ENCODE measurements around the gene SPEF1. TPM values are rescaled to one million over a fixed set of nuclear protein-coding genes. Genes with fewer than 3 reads are reported as not detected.
A peak's percentile ranks its signal among the peaks of the same experiment; 100 is the strongest.

The SPEF1 gene
- total and polyA plus RNA-seq, 2 experiments from 2014 or later, result 0.63 TPM; not detected in 1

GRCh38 chr20:3815703-3816315 is 34.6 kb upstream of the SPEF1 start:
- Histone ChIP-seq H4K20me1 (ENCODE audit: insufficient read depth, poor library complexity, severe bottlenecking) (no peaks in the 10 kb centered on the region), H3K4me1 (ENCODE audit: insufficient read depth) (peaks cover 37% of the 10 kb centered on the region), H3K9me2 (replicated peaks; ENCODE audit: insufficient read depth) (no peaks in the 10 kb centered on the region), H3K9me3 (ENCODE audit: low read depth) (no peaks in the 10 kb centered on the region), H3K36me3 (replicated peaks; ENCODE audit: insufficient read depth, low read depth) (no peaks in the 10 kb centered on the region), H3K79me2 (no peaks in the 10 kb centered on the region), H3K4me2 (no peak overlapping the region), H3K4me3 (no peak overlapping the region), H2AFZ (no peak overlapping the region), H3K27me3 (no peaks in the 10 kb centered on the region), H3K27ac (no peak overlapping the region)
- no peak for TF ChIP-seq EZH2 (IDR thresholded peaks at IDR 0.05; ENCODE audit: borderline replicate concordance)
- WGBS (ENCODE audit: low lambda C conversion rate, missing lambda C conversion rate), result 78% methylated on average over 9 of the region's 9 CpGs
- DNase-seq (ENCODE audit: low spot score), result no peak

GRCh38 chr20:3814928-3815495 is 33.8 kb upstream of the SPEF1 start:
- Histone ChIP-seq H3K27ac (no peak overlapping the region), H2AFZ (no peak overlapping the region), H3K36me3 (replicated peaks; ENCODE audit: insufficient read depth, low read depth) (no peaks in the 10 kb centered on the region), H3K4me2 (no peak overlapping the region), H4K20me1 (ENCODE audit: insufficient read depth, poor library complexity, severe bottlenecking) (no peaks in the 10 kb centered on the region), H3K4me3 (no peak overlapping the region), H3K9me3 (ENCODE audit: low read depth) (no peaks in the 10 kb centered on the region), H3K27me3 (no peaks in the 10 kb centered on the region), H3K4me1 (ENCODE audit: insufficient read depth) (peaks cover 37% of the 10 kb centered on the region), H3K79me2 (peaks cover 1% of the 10 kb centered on the region), H3K9me2 (replicated peaks; ENCODE audit: insufficient read depth) (no peaks in the 10 kb centered on the region)
- 90% methylated on average over 7 of the region's 7 CpGs for WGBS (ENCODE audit: low lambda C conversion rate, missing lambda C conversion rate)
- TF ChIP-seq CTCF (IDR thresholded peaks at IDR 0.05; ENCODE audit: poor library complexity) (no peak), EZH2phosphoT487 (IDR thresholded peaks at IDR 0.05; ENCODE audit: low read depth, severe bottlenecking, unreplicated experiment) (no peak), EZH2 (IDR thresholded peaks at IDR 0.05; ENCODE audit: borderline replicate concordance) (no peak)
- no peak for DNase-seq (ENCODE audit: low spot score)

- no peak for DNase-seq (ENCODE audit: low spot score)
- Histone ChIP-seq H3K27ac (peak overlapping the region; percentile 95), H4K20me1 (ENCODE audit: insufficient read depth, poor library complexity, severe bottlenecking) (no peaks in the 10 kb centered on the region), H3K79me2 (peaks cover 4% of the 10 kb centered on the region), H3K4me2 (no peak overlapping the region), H2AFZ (no peak overlapping the region), H3K9me3 (ENCODE audit: low read depth) (no peaks in the 10 kb centered on the region), H3K36me3 (replicated peaks; ENCODE audit: insufficient read depth, low read depth) (no peaks in the 10 kb centered on the region), H3K4me3 (no peak overlapping the region), H3K4me1 (ENCODE audit: insufficient read depth) (peaks cover 30% of the 10 kb centered on the region), H3K9me2 (replicated peaks; ENCODE audit: insufficient read depth) (no peaks in the 10 kb centered on the region), H3K27me3 (no peaks in the 10 kb centered on the region)
- TF ChIP-seq EZH2 (IDR thresholded peaks at IDR 0.05; ENCODE audit: borderline replicate concordance), result no peak
- no peak for TF ChIP-seq EZH2phosphoT487 (IDR thresholded peaks at IDR 0.05; ENCODE audit: low read depth, severe bottlenecking, unreplicated experiment)
- no peak for TF ChIP-seq CTCF (IDR thresholded peaks at IDR 0.05; ENCODE audit: poor library complexity)
- 86% methylated on average over 12 of the region's 12 CpGs for WGBS (ENCODE audit: low lambda C conversion rate, missing lambda C conversion rate)
Measured at GRCh38 chr20:3813848-3814581, 32.8 kb upstream of the SPEF1 start.
